Effector memory CD4-positive, alpha-beta T cell (primary cell): ENCODE measurements around the gene MDGA2.

ENCODE experiments used
- DNase-seq, 3 donors: peaks; one replicate each; pipeline ENCODE4 v3.0.0-alpha.2; 2020
- H3K27ac ChIP-seq: 2 replicates; pipeline ENCODE4 v1.7.0; 2013; ENCODE audit warnings: mild to moderate bottlenecking, low read length, moderate library complexity; ENCODE audit not compliant: insufficient read depth, poor library complexity, severe bottlenecking
- H3K27me3 ChIP-seq: replicated peaks from 2 replicates; pipeline ENCODE4 v1.7.0; 2013; ENCODE audit warnings: mild to moderate bottlenecking, low read length; ENCODE audit not compliant: insufficient read depth, control insufficient read depth, poor library complexity, severe bottlenecking
- H3K36me3 ChIP-seq: 2 replicates; pipeline ENCODE4 v1.7.0; 2013; ENCODE audit warnings: mild to moderate bottlenecking, low read length, moderate library complexity; ENCODE audit not compliant: control insufficient read depth, insufficient read depth
- H3K4me1 ChIP-seq: 2 replicates; pipeline ENCODE4 v1.7.0; 2013; ENCODE audit warnings: low read length, mild to moderate bottlenecking; ENCODE audit not compliant: control insufficient read depth, insufficient read depth, poor library complexity, severe bottlenecking
- H3K4me3 ChIP-seq: 2 replicates; pipeline ENCODE4 v1.7.0; 2013; ENCODE audit warnings: low read length, low read depth, mild to moderate bottlenecking; ENCODE audit not compliant: insufficient read depth, poor library complexity, severe bottlenecking
- H3K9me3 ChIP-seq: 2 replicates; pipeline ENCODE4 v1.7.0; 2013; ENCODE audit warnings: mild to moderate bottlenecking, low read length, moderate library complexity; ENCODE audit not compliant: control insufficient read depth

The MDGA2 gene

GRCh38 chr14:47674543-47675465 is 601 bp downstream of the MDGA2 start:
- Histone ChIP-seq H3K9me3 (no peaks in the 10 kb centered on the region), H3K4me3 (no peak overlapping the region), H3K27me3 (no peaks in the 10 kb centered on the region), H3K27ac (no peak overlapping the region), H3K36me3 (no peaks in the 10 kb centered on the region), H3K4me1 (no peaks in the 10 kb centered on the region)
- no peak for DNase-seq

DNA sequence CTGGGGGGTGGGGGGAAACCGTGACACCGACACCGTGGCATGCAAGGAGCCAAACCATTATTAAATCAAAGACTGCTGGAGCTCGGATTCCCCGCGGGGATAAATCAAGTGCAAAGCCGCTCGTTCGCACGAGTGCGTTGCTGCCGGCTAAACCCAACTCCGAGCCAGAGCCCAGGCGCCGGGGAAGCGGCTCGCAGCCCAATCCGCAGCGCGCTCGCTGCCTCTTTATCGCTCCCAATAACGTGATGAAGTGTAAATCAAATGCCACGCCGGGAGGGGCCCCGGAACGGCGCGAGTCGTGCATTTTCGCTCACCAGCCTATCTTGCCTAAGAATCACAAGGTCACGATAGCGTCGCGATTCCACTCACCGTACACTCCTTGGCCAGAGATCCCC is 1.3 kb downstream of the MDGA2 start:
- no peaks in the 10 kb centered on the region for H3K9me3 ChIP-seq
- H3K27me3 ChIP-seq: no peaks in the 10 kb centered on the region
- H3K4me1 ChIP-seq: no peaks in the 10 kb centered on the region
- H3K36me3 ChIP-seq: no peaks in the 10 kb centered on the region
- DNase-seq: no peak
- no peak overlapping the region for H3K4me3 ChIP-seq
- no peak overlapping the region for H3K27ac ChIP-seq

- no peak overlapping the region for H3K4me3 ChIP-seq
- no peaks in the 10 kb centered on the region for H3K36me3 ChIP-seq
- H3K27ac ChIP-seq: no peak overlapping the region
- DNase-seq: no peak
- no peaks in the 10 kb centered on the region for H3K4me1 ChIP-seq
- no peaks in the 10 kb centered on the region for H3K27me3 ChIP-seq
- H3K9me3 ChIP-seq: no peaks in the 10 kb centered on the region
These were observed 9.9 kb downstream of the MDGA2 start for GRCh38 chr14:47665337-47666134.

DNA sequence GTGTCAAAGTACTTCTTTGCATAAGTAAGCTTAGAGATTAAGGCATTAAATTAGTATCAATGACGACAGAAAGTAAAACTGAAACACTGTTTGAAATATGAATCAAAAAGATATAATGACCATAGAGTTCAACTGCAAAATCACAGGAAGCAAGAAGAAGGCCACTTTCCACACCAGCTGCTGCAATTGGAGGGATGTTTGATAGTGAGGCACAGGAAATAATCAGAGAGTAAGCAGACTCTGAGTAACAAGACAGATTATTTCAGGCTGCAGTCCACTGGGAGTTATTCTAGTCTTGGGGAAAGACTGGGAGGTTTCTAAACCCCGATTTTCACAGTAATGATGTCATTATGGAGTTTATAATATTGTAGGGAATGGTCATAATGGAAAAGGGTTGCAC is 12.9 kb downstream of the MDGA2 start:
- Histone ChIP-seq H3K4me3 (no peak overlapping the region), H3K4me1 (no peaks in the 10 kb centered on the region), H3K27ac (no peak overlapping the region), H3K27me3 (no peaks in the 10 kb centered on the region), H3K36me3 (no peaks in the 10 kb centered on the region), H3K9me3 (no peaks in the 10 kb centered on the region)
- DNase-seq: no peak

DNA sequence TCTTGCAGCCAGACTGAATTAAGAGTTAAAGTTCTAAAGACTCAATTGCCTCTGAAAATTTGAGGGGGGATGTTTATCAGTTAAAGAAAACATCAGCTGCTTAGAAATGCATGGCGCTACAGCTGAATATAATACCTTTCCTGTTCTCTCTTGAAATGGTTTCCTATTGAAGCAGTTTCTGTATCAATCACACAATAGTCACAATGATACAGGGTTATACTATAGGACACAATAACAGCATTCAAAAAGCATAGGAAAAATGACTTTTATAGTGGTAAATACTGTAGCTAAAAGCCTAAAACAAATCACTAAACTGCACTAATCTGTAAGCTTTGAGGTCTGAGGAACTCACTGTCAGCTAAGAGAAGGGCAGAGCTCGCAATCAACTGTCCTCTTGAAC is 15.2 kb downstream of the MDGA2 start:
- Histone ChIP-seq H3K36me3 (no peaks in the 10 kb centered on the region), H3K9me3 (no peaks in the 10 kb centered on the region), H3K27me3 (no peaks in the 10 kb centered on the region), H3K27ac (no peak overlapping the region), H3K4me1 (no peaks in the 10 kb centered on the region), H3K4me3 (no peak overlapping the region)
- no peak for DNase-seq

DNA sequence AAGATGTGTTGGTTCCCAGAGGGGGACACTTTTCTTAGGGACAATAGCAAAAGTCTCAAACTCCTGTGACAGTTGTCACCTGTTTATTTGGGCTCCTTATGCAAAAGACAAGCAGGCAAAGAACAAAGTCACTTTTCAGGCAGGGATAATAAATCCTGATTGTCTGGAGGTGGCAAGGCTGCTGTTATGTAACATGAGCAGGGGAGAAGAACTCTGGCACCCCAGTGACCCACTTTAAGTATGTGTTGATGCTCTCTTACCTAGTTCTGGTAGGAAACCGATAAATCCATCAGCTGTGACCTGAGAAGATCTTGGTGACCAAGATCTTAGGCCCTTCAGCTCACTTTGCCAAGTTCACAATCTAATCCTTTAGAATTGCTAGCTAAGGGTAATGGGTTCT is 17.4 kb downstream of the MDGA2 start:
- Histone ChIP-seq H3K27ac (no peak overlapping the region), H3K27me3 (no peaks in the 10 kb centered on the region), H3K9me3 (no peaks in the 10 kb centered on the region), H3K4me1 (no peaks in the 10 kb centered on the region), H3K36me3 (no peaks in the 10 kb centered on the region), H3K4me3 (no peak overlapping the region)
- no peak for DNase-seq

GRCh38 chr14:47657143-47657542 is 18.3 kb downstream of the MDGA2 start:
- Histone ChIP-seq H3K27me3 (no peaks in the 10 kb centered on the region), H3K9me3 (no peaks in the 10 kb centered on the region), H3K4me1 (no peaks in the 10 kb centered on the region), H3K36me3 (no peaks in the 10 kb centered on the region), H3K4me3 (no peak overlapping the region), H3K27ac (no peak overlapping the region)
- no peak for DNase-seq

DNA sequence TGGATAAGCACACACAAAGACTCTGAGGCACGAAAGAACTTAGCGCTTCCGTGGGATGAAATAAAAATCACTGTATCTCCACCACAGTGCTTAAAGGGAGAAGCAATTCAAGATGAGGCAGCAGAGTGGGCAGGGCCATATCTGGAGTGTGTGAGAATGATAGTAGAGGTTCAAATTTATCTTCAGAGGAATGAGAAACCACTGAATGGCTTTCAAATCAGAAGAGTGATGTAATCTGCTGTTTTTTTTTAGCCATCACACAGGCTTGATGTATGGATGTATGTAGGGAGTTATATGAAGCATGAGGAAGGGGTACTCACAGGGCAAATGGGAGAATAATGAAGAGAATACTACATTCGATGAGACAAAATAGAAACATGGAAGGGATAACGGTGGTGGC is 24.1 kb downstream of the MDGA2 start:
- no peak overlapping the region for H3K27ac ChIP-seq
- H3K4me3 ChIP-seq: no peak overlapping the region
- H3K27me3 ChIP-seq: no peaks in the 10 kb centered on the region
- H3K9me3 ChIP-seq: no peaks in the 10 kb centered on the region
- no peaks in the 10 kb centered on the region for H3K36me3 ChIP-seq
- no peak for DNase-seq
- H3K4me1 ChIP-seq: no peaks in the 10 kb centered on the region

DNA sequence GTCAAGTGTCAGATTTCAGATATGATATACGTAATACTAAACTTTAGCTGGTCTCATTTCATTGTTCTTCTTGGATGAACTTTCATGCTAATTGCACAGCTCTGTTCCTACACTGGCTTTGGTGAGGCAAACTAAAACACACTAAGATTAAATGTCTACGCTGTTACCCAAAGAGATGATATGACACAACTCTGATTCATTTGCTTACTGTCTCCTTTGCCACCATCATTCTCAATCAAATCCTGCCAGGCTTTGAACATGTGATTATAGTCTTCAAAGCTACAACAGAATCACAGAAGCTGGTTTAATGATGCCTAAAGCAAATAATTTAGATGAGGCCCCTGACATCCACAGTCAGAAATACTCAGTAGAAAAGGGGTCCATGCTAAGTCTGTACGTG is 37.7 kb downstream of the MDGA2 start:
- DNase-seq: no peak
- Histone ChIP-seq H3K4me1 (no peaks in the 10 kb centered on the region), H3K36me3 (no peaks in the 10 kb centered on the region), H3K27ac (no peak overlapping the region), H3K9me3 (no peaks in the 10 kb centered on the region), H3K27me3 (no peaks in the 10 kb centered on the region), H3K4me3 (no peak overlapping the region)
